Peyer's patch (tissue), 4 donors: ENCODE data around the gene SLC39A8.

Source experiments
- CTCF ChIP-seq, 6 experiments: fragments of 450-650 bp in 4 of 6; fragments of 200-600 bp in 2 of 6; sonication (generic) in 1 of 6; IDR thresholded peaks; one replicate each; pipeline ENCODE4 v1.5.1; 2017 to 2019; ENCODE audit warnings: antibody characterized with exemption in 6 of 6, mild to moderate bottlenecking in 3 of 6, moderate library complexity in 1 of 6
- POLR2A ChIP-seq, 2 donors: fragments of 450-650 bp; IDR thresholded peaks; one replicate each; pipeline ENCODE4 v1.5.1; 2017; ENCODE audit warnings: antibody characterized with exemption in 2 of 2, mild to moderate bottlenecking in 2 of 2, moderate library complexity in 2 of 2

- TF ChIP-seq CTCF (IDR thresholded peaks at IDR 0.05) (no peak), POLR2A (IDR thresholded peaks at IDR 0.05) (no peak)
Observed at GRCh38 chr4:102335616-102336015, 9.7 kb downstream of the SLC39A8 start.
